ENCODE data around the gene MEF2D. TPM values are rescaled to one million over a fixed set of nuclear protein-coding genes. Genes with fewer than 3 reads are reported as not detected.
A peak's percentile ranks its signal among the peaks of the same experiment; 100 is the strongest.

Gene MEF2D
- total and polyA plus RNA-seq, 7 donors, result 43.1 to 258 (median 126) TPM

GRCh38 chr1:156547982-156548381 is 47.4 kb upstream of the MEF2D start:
- ATAC-seq (no peak), DNase-seq (no peak)
- Histone ChIP-seq H3K9me3 (no peaks in the 10 kb centered on the region), H3K36me3 (ENCODE audit: insufficient read depth in 1 of 2, low read depth in 1 of 2) (no peaks in the 10 kb centered on the region), H3K4me1 (peaks cover 3% of the 10 kb centered on the region), H3K27me3 (ENCODE audit: insufficient read depth in 3 of 3, low read length in 2 of 3) (no peaks in the 10 kb centered on the region), H3K27ac (no peak overlapping the region), H3K4me3 (no peak overlapping the region)
- TF ChIP-seq CTCF (IDR thresholded peaks at IDR 0.05), result no peak
- intact Hi-C loops (cut with DNase I), result loop anchor here in 1 of 2 donors (10.0 kb wide), 1 partner anchor 183 kb away; the partner anchor contains the start of gene RHBG
- 83 to 88% (median 86%) methylated on average over 9 of the region's 9 CpGs for WGBS, 3 donors

DNA sequence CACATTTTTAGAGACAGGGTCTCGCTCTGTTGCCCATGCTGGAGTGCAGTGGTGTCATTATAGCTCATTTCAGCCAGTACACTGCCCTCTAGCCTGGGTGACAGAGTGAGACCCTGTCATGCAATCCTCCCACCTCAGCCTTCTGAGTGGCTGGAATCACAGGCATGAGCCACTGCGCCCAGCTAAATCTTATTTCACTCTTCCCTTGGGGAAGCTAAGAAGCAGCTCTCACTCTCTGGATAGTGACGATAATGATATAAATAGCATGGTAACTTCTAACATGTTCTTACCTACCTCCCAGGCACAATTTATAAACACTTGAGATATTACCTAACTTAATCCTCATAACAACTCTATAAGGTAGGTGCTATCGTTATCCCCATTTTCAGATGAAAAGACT is 46.9 kb upstream of the MEF2D start:
- no peaks in the 10 kb centered on the region for H3K27me3 ChIP-seq (ENCODE audit: insufficient read depth in 3 of 3, low read length in 2 of 3)

GRCh38 chr1:156546267-156546666 is 45.7 kb upstream of the MEF2D start:
- TF ChIP-seq CTCF (IDR thresholded peaks at IDR 0.05), result no peak
- Histone ChIP-seq H3K4me1 (peaks cover 3% of the 10 kb centered on the region), H3K27ac (no peak overlapping the region), H3K27me3 (ENCODE audit: insufficient read depth in 3 of 3, low read length in 2 of 3) (no peaks in the 10 kb centered on the region), H3K4me3 (no peak overlapping the region), H3K9me3 (no peaks in the 10 kb centered on the region), H3K36me3 (ENCODE audit: insufficient read depth in 1 of 2, low read depth in 1 of 2) (no peaks in the 10 kb centered on the region)
- no peak for DNase-seq
- intact Hi-C loops (cut with DNase I), result loop anchor here in 1 of 2 donors (10.0 kb wide), 1 partner anchor 181 kb away; the partner anchor contains the start of gene RHBG
- 82 to 97% (median 92%) methylated on average over 3 of the region's 3 CpGs for WGBS, 3 donors
- peak in 3 of 4 donors; percentile 26 to 50 (median 28) for ATAC-seq

More for the DNA sequence above, 46.9 kb upstream of the MEF2D start:
- Histone ChIP-seq H3K27ac (no peak overlapping the region), H3K36me3 (ENCODE audit: insufficient read depth in 1 of 2, low read depth in 1 of 2) (no peaks in the 10 kb centered on the region), H3K9me3 (no peaks in the 10 kb centered on the region), H3K4me1 (peaks cover 3% of the 10 kb centered on the region), H3K4me3 (no peak overlapping the region)
- no peak for TF ChIP-seq CTCF (IDR thresholded peaks at IDR 0.05)
- no peak for DNase-seq
- ATAC-seq, result peak; percentile 36 to 71 (median 57)
- intact Hi-C loops (cut with DNase I), result loop anchor here in 1 of 2 donors (10.0 kb wide), 1 partner anchor 183 kb away; the partner anchor contains the start of gene RHBG
- WGBS, 3 donors, result 66 to 98% (median 83%) methylated on average over 4 of the region's 4 CpGs

- Histone ChIP-seq H3K9me3 (no peaks in the 10 kb centered on the region), H3K4me1 (no peaks in the 10 kb centered on the region), H3K36me3 (ENCODE audit: insufficient read depth in 1 of 2, low read depth in 1 of 2) (no peaks in the 10 kb centered on the region), H3K27me3 (ENCODE audit: insufficient read depth in 3 of 3, low read length in 2 of 3) (no peaks in the 10 kb centered on the region), H3K4me3 (no peak overlapping the region), H3K27ac (no peak overlapping the region)
- intact Hi-C loops (cut with DNase I), result loop anchor here in 1 of 2 donors (10.0 kb wide), 1 partner anchor 180 kb away; the partner anchor contains the start of gene RHBG
- WGBS, 3 donors, result 94 to 100% (median 98%) methylated on average over 3 of the region's 3 CpGs
- ATAC-seq, result no peak
- no peak for DNase-seq
- TF ChIP-seq CTCF (IDR thresholded peaks at IDR 0.05), result no peak
Observed at GRCh38 chr1:156544592-156545102, 44.1 kb upstream of the MEF2D start.

DNA sequence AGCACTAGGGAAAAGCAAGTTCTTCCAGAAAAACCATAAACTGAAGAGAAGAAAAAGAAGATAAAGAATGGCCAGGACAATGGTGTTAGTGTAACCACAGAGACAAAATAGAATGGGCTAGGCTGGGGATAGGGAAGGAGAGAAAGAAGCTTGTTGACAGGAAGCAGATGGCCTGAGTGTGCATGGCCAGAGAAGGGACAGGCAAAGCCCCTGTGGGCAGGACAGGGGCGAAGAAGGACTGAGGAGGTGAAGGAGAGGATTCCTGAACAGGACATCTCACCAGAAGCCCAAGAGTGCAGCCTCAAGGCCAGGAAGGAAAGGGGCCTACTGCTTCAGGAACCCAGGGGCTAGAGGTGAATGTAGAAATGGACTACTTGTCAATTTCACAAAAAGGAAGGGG is 42.5 kb upstream of the MEF2D start:
- intact Hi-C loops (cut with DNase I), result loop anchor here in 1 of 2 donors (10.0 kb wide), 1 partner anchor 178 kb away; the partner anchor contains the start of gene RHBG
- TF ChIP-seq CTCF (IDR thresholded peaks at IDR 0.05), result no peak
- H3K27ac ChIP-seq, result no peak overlapping the region
- no peak overlapping the region for H3K4me3 ChIP-seq
- no peaks in the 10 kb centered on the region for H3K36me3 ChIP-seq (ENCODE audit: insufficient read depth in 1 of 2, low read depth in 1 of 2)
- no peak for DNase-seq
- no peaks in the 10 kb centered on the region for H3K27me3 ChIP-seq (ENCODE audit: insufficient read depth in 3 of 3, low read length in 2 of 3)
- H3K9me3 ChIP-seq, result no peaks in the 10 kb centered on the region
- ATAC-seq, result no peak
- 85 to 100% (median 94%) methylated on average over 1 of the region's 1 CpG for WGBS, 3 donors
- H3K4me1 ChIP-seq, result no peaks in the 10 kb centered on the region

Data from psoas muscle (tissue), 8 donors.